NCI-H2081 treated with DMSO at 0.1 percent for 48 hours (cell line): ENCODE data around the gene VPS13D.

Experiments
- DNase-seq: peaks from one replicate; lab custom pipeline; 2025; lab: John Stamatoyannopoulos, UW

The VPS13D gene

DNA sequence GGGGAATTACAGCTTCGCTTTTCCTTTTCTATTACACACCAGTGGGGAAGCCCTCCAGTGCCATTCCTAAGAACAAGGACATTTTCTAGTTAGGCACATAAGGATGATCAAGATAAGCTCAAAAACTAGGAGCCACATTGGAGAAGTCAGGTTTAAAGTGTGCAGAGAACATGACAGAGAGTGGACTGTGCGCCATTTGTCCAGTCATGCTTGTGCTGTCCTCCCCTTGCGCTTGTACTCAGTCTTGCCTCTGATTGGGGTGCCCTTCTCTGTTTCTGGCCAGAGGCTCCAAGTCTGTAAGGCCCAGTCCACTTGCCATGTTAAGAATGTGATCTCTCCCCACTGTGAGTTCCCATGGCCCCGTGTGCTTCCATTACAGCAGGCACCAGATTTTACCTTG lies 198.5 kb downstream of the VPS13D start:
- no peak for DNase-seq

DNA sequence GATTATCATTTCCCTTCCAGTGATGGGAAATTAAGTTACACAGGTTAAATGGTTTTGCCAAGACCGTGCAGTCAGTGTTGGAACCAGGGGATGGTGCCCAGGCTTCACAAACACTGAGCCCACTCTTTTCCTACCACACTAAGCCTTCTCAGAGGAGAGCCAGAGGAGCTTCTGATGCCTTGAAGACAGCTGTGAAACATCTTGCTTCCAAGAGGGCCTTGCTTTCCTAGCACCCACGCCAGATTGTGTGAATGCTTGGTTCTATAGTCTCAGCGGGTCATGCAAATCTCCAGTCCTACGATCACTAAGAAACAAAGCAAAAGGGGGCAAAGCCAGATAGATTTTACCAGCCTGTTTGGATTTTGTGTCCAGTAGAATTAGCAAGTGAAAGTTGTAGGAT lies 200.7 kb downstream of the VPS13D start:
- DNase-seq = no peak

DNA sequence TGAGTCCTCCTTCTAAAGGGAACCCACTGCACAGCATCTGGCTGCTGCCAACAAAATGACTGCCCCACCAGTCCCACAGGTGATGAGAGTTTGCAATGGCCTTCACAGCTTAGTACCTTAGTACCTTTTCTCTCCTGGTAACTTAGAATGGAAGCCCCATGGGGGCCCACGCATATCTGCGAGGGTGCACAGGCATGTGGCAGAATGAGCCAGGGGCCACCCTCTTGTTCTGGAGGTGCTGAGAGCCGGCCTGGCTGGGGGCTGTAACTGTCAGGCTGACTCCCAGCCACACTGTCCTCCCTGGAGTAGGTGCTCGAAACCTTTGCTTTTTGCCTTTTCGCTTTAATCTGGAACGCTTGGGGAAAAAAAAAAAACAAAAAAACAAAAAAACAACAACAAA lies 203.1 kb downstream of the VPS13D start:
- DNase-seq = no peak

DNA sequence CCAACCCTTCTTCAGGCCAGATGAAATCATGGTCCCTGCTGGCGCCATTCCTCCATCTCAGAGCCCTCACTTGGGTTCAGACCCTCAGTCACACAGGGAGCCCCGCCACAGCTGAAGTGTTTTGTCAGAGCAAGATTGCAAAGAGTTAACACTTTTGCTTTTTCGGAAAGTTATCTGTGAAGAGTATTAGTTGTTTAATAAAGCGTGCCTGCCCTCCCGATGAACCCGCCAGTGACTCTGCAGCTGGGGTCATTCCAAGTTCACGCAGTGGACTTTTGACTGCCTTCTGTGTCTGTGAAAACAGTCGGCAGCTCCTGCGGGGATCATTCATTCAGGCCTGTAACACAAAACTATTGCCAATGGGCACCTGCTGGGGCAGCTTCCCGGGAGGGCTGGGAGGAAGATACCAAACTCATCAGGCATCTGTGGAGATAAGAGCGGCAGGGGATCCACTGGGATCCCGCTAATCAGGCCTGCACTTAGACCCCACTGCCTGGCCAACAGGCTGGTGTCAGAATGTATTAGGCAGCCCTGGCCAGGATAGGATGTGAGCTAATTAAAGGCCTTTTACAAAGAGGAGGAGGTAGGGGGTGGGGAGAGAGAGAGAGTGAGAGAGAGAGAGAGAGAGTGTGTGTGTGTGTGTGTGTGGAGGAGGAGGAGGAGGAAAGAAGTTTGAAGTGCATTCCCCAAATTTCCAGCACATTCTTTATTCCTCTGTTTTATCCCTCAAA lies 203.7 kb downstream of the VPS13D start:
- DNase-seq = no peak

DNA sequence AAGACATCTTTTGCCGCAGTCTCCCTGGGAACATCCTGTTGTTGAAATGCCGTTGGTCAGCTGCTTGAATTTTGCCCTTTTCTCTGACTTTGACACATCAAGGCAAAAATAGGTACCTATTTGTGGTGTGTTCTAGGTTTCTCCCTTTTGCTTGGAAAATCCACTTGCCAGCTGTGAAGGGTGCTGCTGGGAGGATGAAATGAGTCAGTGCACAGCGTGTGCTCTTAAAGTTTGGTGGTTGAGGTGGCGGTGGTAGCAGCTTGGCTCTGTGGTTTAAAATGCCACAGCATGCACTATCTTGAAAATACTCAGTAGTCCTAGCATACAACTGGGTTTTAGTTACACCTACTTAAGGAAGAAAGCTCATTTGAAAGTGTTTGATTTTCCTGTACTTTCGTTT lies 204.3 kb downstream of the VPS13D start:
- no peak for DNase-seq

DNA sequence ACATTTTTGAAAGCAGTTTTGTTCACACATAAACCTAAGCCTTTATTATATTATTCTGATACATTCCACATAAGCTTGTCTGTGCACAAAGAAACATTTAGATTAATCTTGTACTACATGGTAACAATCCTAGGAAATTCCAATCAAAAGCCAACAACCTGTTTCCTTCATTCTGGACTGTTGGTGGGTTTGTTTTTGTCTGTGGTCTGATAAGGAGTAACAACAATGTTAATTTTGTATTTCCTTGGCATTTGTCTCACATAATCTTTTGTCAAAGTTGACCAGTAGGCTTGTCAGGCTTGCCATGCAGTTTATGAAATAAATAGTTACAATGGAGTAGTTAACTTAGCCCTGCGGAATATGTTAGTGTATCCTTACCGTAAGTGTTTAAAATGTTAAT lies 204.9 kb downstream of the VPS13D start:
- DNase-seq = no peak

DNA sequence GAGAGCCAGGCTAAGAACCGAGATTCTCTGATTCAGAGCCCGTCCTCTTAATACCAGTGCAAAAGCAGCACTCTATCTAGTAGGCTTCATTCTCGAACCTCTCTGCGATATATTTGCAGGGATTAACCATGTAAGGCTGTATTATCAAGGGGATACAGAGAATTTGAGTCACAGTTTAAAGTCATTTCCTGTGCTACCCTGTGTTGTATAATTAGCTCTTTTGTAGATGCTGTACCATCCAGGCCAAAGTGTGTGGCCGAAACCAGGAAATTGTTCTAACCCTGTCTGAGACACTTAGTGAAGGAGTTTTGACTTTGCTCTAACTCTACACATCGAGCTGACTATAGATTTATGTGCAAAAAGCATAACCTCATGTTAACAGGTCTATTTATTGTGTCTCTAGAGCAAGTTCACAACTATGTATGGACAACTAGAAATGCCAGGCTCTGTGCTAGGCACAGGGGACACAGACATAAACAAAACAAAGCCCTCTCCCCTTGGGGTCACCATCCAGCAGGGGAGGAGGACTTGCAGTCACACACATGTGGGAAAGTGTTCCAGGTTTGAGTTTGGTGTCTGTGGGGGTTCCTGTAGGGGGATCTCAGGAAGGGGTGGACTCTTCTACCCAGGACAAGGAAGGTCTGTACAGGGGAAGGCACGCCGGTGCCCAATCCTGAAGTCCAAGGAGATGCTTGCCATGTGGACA lies 206.0 kb downstream of the VPS13D start:
- no peak for DNase-seq

DNA sequence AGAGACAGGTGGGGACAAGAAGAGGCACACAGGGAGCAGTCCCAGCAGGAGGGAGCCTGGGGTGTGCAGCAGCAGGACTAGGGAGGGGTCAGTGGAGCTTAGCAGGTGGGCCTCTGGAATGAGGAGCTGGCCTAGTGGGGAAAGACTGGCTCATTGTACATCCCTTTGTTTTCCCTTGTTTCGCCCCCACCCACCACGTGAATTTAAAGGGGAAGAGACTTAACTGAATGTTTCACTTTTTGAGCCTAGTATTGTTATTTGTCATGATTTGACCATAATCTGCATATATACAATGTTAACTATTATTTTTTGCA lies 206.5 kb downstream of the VPS13D start:
- DNase-seq = no peak

DNA sequence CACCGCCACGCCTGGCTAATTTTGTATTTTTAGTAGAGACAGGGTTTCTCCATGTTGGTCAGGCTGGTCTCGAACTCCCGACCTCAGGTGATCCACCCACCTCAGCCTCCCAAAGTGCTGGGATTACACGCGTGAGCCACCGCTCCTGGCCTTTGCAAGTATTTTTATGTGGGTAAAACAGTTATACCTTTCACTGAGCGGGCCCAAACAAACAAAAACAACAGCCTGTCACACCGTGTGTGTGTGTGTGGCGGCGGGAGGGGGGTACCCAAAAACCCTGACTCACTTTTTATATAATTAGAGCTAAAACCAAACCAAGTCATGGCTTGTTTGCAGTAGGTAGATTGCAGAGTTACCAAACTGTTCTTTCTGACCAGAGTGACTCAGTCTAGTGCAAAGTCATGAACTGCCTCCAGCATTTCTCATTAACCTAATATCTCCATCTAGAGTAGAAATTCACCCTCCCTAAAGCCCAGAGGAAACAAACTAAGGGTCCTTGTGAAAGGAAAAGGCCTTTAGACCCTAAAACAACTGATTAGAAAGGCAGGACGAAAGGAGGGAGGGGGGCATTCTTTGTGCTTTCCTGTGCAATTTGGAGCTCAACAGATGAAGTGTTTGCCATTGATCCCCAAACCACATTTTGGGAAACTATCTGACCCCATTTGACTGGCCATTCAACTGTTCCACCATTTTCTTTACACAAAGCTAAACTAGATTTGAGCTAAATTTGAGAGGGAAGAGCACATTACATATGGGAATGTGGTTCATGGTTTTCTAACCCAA lies 207.2 kb downstream of the VPS13D start:
- no peak for DNase-seq

DNA sequence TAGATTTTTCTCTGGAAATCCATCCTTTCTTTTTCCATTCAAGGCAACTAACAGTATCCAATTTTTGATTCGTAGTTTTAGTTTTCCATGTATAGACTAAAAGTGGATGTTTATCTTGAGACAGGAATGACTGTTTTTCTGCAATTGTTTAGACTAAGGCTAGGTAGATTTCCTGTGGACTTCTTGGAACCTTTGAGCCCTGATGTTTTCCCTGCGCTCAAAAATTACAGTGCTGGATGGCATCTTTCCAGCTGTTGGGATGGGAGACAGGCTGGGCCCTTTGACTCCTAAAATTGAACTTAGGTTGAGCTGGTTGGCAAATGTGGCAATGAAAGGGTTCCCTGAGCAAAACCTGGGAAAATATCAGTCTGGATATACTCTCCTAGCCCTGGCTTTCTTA lies 207.8 kb downstream of the VPS13D start:
- no peak for DNase-seq

DNA sequence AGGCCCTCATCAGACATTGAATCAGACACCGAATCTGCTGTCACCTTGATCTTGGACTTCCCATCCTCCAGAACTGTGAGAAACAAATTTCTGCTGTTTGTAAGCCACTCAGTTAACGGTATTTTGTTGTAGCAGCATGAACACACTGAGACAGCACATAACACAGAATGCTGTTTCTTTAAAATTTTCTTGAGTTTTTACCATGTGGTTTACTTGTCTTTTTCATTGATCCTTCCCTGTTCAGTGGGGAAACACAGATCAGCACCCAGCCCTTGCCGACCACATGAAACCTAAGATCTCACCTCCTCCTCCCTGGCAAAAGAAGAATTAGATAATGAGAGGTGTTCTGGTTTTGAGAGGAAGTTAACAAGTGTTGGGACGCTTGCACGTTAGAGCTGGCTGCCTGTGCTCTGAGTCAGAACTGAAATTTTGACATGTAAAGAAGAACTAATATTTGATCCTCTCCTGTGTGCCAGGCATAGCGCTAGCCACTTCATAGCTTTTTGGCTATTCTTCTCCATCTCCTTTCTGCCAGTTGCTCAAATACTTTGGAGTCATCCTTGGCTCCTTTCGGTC lies 208.6 kb downstream of the VPS13D start:
- no peak for DNase-seq

DNA sequence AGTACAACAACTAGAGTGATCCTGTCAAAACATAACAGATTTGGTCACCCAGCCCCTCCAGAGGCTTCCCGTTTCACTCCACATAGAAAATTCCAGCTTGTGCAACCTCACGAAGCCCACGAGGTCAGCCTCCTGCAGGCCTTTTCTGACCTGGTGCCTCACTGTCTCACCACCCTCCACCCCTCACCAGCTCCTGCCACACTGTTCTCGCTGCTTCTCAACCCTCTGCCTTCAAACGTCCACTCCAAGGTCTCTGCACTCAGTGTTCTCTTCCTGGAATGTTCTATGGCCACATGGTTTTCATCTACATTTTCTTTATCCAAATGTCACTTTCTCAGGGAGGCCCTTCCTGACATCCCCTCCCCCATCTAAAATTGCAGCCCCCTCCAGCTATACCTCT lies 209.2 kb downstream of the VPS13D start:
- DNase-seq = no peak

DNA sequence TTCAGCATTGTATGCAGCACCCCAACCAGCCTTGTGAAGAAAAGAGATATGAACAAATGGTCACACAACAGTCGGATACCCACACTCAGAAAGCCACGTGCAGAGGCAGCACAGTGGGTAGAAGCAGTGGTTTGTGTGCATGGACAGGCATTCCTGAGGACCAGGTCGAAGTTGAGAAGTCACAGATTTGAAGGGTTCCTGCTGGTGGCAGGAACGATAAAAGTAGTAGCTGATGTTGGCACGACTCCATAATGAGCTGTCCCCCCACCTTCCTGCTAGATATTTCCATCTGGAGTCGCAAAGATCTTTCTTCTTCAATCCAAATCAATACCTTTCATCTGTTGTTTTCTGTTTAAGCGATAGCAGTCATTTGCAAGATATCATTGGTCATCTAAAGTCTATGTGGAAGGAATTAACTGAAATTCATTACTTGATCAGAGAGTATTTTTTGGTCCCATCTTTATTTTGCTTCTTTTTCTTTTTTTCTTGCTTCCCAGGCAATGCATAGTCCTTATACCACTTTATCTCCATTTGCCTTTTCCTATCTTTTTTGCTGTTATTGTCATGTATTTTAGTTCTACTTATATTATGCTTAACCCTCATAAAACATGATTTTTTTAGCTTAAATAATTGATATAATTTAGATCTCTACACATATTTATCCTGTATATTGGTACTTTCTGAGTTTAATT lies 211.7 kb downstream of the VPS13D start:
- no peak for DNase-seq

DNA sequence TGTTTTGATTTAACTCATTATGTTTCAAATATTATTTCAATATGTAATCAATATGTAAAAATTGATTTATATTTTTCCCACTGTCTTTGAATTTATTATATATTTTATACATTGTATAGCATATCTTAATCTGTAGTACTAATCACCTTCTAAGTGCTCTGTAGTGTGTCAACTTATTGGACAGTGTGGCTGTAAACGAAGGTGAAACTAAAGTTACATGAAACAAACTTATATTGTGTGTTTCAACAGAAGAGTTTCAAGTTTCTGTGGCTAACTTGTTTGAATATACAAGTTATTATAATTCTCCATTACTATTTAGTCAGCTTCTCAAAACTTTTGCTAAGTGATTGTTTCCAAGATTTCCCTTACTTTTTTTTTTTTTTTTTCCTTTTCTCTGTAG lies 212.4 kb downstream of the VPS13D start:
- DNase-seq = no peak

DNA sequence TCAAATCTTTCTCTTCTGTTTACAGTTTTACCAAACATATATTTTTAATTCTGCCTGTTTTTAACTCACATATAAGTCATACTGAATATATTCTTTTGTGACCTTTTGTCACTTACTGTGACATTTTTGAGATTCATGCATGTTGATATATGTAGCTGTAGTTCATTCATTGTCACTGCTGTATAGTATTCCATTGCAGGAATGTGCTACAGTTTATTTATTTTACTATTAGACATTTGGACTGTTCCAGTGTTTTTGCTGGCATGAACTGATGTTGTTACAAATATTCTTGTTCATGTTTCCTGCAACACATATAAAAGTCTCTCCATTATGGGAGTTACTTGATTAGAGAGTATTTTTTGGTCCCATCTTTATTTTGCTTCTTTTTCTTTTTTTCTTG lies 213.3 kb downstream of the VPS13D start:
- no peak for DNase-seq

DNA sequence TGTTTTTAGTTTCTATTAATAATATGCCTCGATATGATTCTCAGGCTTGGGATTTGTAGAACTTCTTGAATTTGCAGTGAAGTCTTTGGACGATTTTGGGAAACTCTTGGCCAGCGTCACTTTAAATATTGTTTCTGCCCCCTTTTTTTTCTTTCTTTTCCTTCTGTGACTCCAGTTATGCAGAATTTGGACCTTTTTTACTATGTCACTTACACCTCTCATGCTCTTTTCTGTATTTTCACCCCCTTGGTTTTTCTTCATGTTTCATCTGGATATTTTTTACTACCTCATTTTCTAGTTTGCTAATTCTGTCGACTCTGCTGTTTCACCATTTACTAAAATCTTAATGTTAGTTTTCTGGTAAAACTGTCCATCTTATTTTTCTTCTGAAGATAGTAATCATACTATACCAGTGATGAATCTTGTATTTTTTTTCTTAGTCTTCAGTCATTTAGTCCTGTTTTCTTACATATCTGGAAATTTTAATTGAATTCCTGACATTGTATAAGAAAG lies 214.6 kb downstream of the VPS13D start:
- no peak for DNase-seq

DNA sequence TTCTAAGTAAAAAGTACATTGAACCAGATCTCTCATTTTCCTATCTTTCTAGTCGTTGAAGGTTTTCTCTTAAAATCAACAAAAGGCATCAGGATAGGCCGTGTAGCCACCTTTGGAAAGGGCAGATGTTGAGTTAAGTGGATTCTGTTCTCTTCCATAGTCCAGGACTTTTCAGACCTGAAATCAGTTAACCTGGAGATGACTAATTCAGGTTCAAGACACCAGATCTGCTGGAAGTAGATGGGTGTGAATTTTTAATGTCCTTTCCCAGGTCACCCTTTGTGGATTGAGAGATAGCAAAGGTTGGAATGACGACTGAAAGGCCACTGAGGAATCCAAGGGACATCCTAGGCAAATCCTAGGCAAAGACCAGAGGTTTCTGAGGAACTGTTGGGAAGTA lies 215.4 kb downstream of the VPS13D start:
- no peak for DNase-seq

DNA sequence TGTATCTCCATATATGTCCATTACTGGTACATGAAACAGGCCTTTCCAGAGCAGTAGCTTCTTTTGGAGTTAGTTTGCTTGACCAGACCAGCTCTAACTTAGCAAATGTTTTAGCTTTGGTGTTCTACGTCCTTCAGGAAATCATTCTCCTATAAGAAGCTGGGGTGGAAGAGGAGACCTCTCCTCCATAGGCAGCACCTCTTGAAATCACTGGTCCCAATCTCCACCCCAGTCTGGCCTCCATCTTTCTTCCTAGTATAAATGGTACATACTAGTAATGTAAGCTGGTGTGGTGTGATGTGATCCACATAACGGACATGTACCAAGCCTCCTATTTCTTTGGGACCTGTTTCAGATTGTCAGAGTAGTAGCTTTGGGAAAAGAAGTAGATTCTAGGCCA lies 216.8 kb downstream of the VPS13D start:
- no peak for DNase-seq

DNA sequence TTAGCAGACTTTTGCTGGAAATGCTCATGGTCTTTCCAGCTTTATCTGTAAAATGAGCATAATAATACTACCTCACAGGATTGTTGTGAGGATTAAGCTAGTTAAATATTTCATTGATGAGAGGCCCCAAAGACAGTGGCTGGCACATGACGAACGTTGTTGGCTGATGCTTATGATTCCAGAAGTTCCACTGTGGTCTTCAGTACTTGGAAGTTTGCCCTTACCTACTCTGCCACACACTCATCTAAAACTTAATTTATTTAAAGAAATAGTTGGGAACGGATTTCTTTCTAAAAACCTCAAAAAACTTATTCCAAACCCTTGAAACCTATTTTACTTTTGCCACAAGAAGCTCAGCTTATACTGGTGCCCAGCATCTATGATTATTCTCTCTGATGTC lies 217.5 kb downstream of the VPS13D start:
- no peak for DNase-seq

DNA sequence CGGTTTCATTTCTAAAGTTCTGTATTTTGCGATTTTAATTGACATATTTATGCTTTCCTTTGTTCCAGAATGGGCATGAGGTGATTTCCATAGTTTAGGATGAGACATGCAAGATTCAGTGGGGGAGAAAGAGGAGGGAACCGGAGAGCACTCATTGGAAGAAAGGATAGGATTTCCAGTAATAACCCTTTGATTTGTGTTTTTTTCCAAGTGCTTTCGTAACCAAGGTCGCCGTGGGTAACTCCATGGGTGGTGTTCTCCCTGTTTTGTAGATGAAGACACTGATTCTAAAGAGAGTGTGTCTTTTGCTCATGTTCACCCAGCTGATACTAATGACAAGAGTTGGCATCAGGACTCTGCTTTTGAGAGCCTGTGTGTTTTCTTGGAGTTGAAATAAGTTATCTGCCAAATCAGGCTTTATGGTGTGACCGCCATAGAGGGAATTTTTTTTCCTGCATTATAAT lies 218.1 kb downstream of the VPS13D start:
- DNase-seq = no peak

DNA sequence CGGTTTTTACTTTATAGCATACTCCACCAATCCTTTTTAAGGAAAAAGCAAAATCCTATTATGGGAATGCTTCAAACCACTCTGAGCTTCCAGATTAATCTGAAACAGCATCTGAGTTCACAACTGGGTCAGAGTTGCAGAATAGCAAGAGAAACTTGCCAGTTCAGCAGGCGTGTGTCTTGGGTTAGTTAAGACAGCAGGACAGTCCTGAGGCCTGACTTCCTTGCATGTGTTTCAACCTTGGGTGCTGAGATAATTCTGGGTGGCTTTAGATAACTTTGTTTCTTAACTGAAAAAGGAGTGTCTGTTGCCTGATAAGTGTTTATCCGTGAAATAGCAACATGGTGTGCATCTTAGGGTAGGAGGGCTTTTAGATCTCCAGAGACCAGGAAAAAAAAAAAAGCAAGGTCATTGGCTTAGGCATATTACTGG lies 218.9 kb downstream of the VPS13D start:
- DNase-seq = no peak
